Keratinocyte (primary cell): ENCODE data around the gene FGFR3. TPM values are rescaled to one million over a fixed set of nuclear protein-coding genes. Genes with fewer than 3 reads are reported as not detected.

ENCODE experiments used
- DNase-seq: peaks from one replicate; pipeline ENCODE4 v3.0.0-alpha.2; 2011; ENCODE audit warnings: low read depth, missing footprints, low spot score
- FAIRE-seq: peaks from 2 replicates; lab custom pipeline; 2011; peaks lifted over from hg19 to GRCh38; lab: Jason Lieb, UNC
- H2AFZ ChIP-seq: 2 replicates; pipeline ENCODE4 v1.6.0; 2012; ENCODE audit warnings: low read length, control low read depth, inconsistent platforms; ENCODE audit not compliant: control insufficient read depth
- H3K27ac ChIP-seq: 2 replicates; pipeline ENCODE4 v1.5.1; 2011; ENCODE audit warnings: low read length; ENCODE audit not compliant: control insufficient read depth, insufficient read depth
- H3K27me3 ChIP-seq: 3 replicates; pipeline ENCODE4 v1.6.0; 2011; ENCODE audit warnings: low read length; ENCODE audit not compliant: control insufficient read depth, insufficient read depth; ENCODE audit errors: extremely low read depth
- H3K36me3 ChIP-seq, 2 experiments: 2 replicates in 1 of 2; 3 replicates in 1 of 2; pipeline ENCODE4 v1.5.1; 2011; ENCODE audit warnings: low read length in 2 of 2, mild to moderate bottlenecking in 1 of 2; ENCODE audit not compliant: control insufficient read depth in 2 of 2, insufficient read depth in 2 of 2; ENCODE audit errors: extremely low read depth in 1 of 2
- H3K4me1 ChIP-seq: 3 replicates; pipeline ENCODE4 v1.5.1; 2011; ENCODE audit warnings: low read length; ENCODE audit not compliant: control insufficient read depth, insufficient read depth; ENCODE audit errors: extremely low read depth
- H3K4me2 ChIP-seq: 3 replicates; pipeline ENCODE4 v1.6.0; 2011; ENCODE audit warnings: low read depth, low read length; ENCODE audit not compliant: control insufficient read depth, insufficient read depth; ENCODE audit errors: extremely low read depth
- H3K4me3 ChIP-seq, 3 experiments: fragments of 200-600 bp in 1 of 3; sonication (generic) in 1 of 3; 2 replicates in 2 of 3; 3 replicates in 1 of 3; pipeline ENCODE4 v1.5.1; 2011 to 2016; ENCODE audit warnings: low read length in 3 of 3, mild to moderate bottlenecking in 3 of 3, control low read depth in 2 of 3, inconsistent platforms in 1 of 3, low read depth in 1 of 3, mixed read lengths in 1 of 3, mixed run types in 1 of 3, moderate library complexity in 1 of 3; ENCODE audit not compliant: control insufficient read depth in 2 of 3, insufficient read depth in 2 of 3; ENCODE audit errors: extremely low read depth in 1 of 3
- H3K79me2 ChIP-seq: 2 replicates; pipeline ENCODE4 v1.6.0; 2012; ENCODE audit warnings: low read length; ENCODE audit not compliant: control insufficient read depth, insufficient read depth
- H3K9ac ChIP-seq: 3 replicates; pipeline ENCODE4 v1.6.0; 2011; ENCODE audit warnings: low read length; ENCODE audit not compliant: control insufficient read depth, insufficient read depth; ENCODE audit errors: extremely low read depth
- H3K9me1 ChIP-seq: 3 replicates; pipeline ENCODE4 v1.6.0; 2011; ENCODE audit warnings: low read length; ENCODE audit not compliant: control insufficient read depth, insufficient read depth; ENCODE audit errors: extremely low read depth
- H3K9me3 ChIP-seq: 2 replicates; pipeline ENCODE4 v1.5.1; 2012; ENCODE audit warnings: low read depth, low read length; ENCODE audit not compliant: control insufficient read depth
- H4K20me1 ChIP-seq: 3 replicates; pipeline ENCODE4 v1.6.0; 2011; ENCODE audit warnings: low read length; ENCODE audit not compliant: control insufficient read depth, insufficient read depth; ENCODE audit errors: extremely low read depth
- EZH2 ChIP-seq: IDR thresholded peaks from one replicate; pipeline ENCODE4 v1.6.1; 2012; ENCODE audit warnings: inconsistent platforms, mild to moderate bottlenecking, low read length, moderate library complexity
- dilution Hi-C: fragments of 300-500 bp; cut with MboI; formaldehyde crosslinking; loops from one replicate; pipeline ENCODE4 v1.7.0; 2020; ENCODE audit warnings: low sequenced_read_pairs; ENCODE audit not compliant: extremely low pct_ligation_motif_present
- polyA plus RNA-seq, 5 experiments: library from polyadenylated mRNA; depleted of rRNA in 3 of 5; stranded (reverse) in 3 of 5; stranded (forward) in 1 of 5; unstranded in 1 of 5; fragments of >200 nt; gene quantifications; 1 replicate in 1 of 5; 2 replicates in 3 of 5; 3 replicates in 1 of 5; pipeline versions ENCODE4 v1.2.1 to v1.2.3, GENCODE V29; 2011 to 2012; ENCODE audit warnings: missing spikeins in 2 of 5, low read depth in 1 of 5, low replicate concordance in 1 of 5
- TF ChIP-seq, protein P1 (sequence below), 3 experiments: IDR thresholded peaks in 1 of 3; conservative IDR thresholded peaks in 1 of 3; optimal IDR thresholded peaks in 1 of 3; 2 replicates in 2 of 3; 3 replicates in 1 of 3; pipeline versions ENCODE3 to v1.5.1; 2011; ENCODE audit warnings: low read length in 3 of 3, mild to moderate bottlenecking in 3 of 3, moderate library complexity in 2 of 3, control low read depth in 1 of 3, inconsistent platforms in 1 of 3; ENCODE audit not compliant: insufficient read depth in 2 of 3; ENCODE audit errors: extremely low read depth in 1 of 3

Gene FGFR3
- polyA plus RNA-seq, 1 donor (not counting 4 experiments of a cell fraction or from before 2014, with no cell fraction given), result 45.2 TPM

GRCh38 chr4:1755297-1755696 is 37.8 kb upstream of the FGFR3 start:
- dilution Hi-C loops, result no loop called here
- no peak overlapping the region for H3K27ac ChIP-seq

DNA sequence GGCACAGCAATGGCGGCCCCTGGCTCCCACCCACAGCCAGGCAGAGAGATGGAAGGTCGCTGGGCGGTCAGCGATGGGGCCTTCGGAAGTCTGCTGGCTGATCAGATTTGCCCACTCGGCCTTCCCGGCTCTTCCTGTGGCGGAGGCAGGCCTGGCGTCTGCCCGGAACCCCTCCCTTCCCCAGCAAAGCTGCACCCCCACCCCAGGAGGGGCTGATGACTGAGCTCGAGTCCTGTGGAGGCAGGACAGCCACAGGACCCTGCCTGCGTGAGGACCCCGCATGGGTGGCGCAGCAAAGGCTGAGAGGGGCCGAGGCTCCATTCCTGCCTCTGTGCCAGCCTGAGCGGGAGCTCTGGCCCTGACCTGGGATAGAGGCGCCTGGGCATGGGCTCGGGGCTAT is 37.0 kb upstream of the FGFR3 start:
- peak overlapping the region; percentile 22 for H2AFZ ChIP-seq
- no peak for FAIRE-seq
- H4K20me1 ChIP-seq, result no peaks in the 10 kb centered on the region
- H3K4me3 ChIP-seq, result no peak overlapping the region
- DNase-seq, result no peak
- H3K9me1 ChIP-seq, result peaks cover 2% of the 10 kb centered on the region
- no peak overlapping the region for H3K9ac ChIP-seq
- H3K27me3 ChIP-seq, result no peaks in the 10 kb centered on the region
- H3K36me3 ChIP-seq, result no peaks in the 10 kb centered on the region
- H3K4me2 ChIP-seq, result peak overlapping the region; percentile 16
- no peaks in the 10 kb centered on the region for H3K9me3 ChIP-seq
- H3K79me2 ChIP-seq, result no peaks in the 10 kb centered on the region
- H3K27ac ChIP-seq, result no peak overlapping the region
- dilution Hi-C loops, result no loop called here
- H3K4me1 ChIP-seq, result peaks cover 77% of the 10 kb centered on the region
- TF ChIP-seq, protein P1, sequence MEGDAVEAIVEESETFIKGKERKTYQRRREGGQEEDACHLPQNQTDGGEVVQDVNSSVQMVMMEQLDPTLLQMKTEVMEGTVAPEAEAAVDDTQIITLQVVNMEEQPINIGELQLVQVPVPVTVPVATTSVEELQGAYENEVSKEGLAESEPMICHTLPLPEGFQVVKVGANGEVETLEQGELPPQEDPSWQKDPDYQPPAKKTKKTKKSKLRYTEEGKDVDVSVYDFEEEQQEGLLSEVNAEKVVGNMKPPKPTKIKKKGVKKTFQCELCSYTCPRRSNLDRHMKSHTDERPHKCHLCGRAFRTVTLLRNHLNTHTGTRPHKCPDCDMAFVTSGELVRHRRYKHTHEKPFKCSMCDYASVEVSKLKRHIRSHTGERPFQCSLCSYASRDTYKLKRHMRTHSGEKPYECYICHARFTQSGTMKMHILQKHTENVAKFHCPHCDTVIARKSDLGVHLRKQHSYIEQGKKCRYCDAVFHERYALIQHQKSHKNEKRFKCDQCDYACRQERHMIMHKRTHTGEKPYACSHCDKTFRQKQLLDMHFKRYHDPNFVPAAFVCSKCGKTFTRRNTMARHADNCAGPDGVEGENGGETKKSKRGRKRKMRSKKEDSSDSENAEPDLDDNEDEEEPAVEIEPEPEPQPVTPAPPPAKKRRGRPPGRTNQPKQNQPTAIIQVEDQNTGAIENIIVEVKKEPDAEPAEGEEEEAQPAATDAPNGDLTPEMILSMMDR (optimal IDR thresholded peaks at IDR 0.05 in 1 of 3, IDR thresholded peaks at IDR 0.05 in 1 of 3, conservative IDR thresholded peaks at IDR 0.05 in 1 of 3; ENCODE audit: extremely low read depth in 1 of 3, insufficient read depth in 2 of 3, low read length in 3 of 3), result no peak
- TF ChIP-seq EZH2, result no peak

More at GRCh38 chr4:1755297-1755696, 37.8 kb upstream of the FGFR3 start:
- Histone ChIP-seq H3K36me3 (no peaks in the 10 kb centered on the region), H3K4me2 (no peak overlapping the region), H2AFZ (no peak overlapping the region), H3K79me2 (no peaks in the 10 kb centered on the region), H3K9ac (no peak overlapping the region), H4K20me1 (no peaks in the 10 kb centered on the region), H3K27me3 (no peaks in the 10 kb centered on the region), H3K9me1 (peaks cover 2% of the 10 kb centered on the region), H3K4me1 (peaks cover 73% of the 10 kb centered on the region), H3K4me3 (no peak overlapping the region), H3K9me3 (no peaks in the 10 kb centered on the region)
- TF ChIP-seq, protein P1 (optimal IDR thresholded peaks at IDR 0.05 in 1 of 3, IDR thresholded peaks at IDR 0.05 in 1 of 3, conservative IDR thresholded peaks at IDR 0.05 in 1 of 3; ENCODE audit: extremely low read depth in 1 of 3, insufficient read depth in 2 of 3, low read length in 3 of 3), result no peak
- TF ChIP-seq EZH2, result no peak
- FAIRE-seq (no peak), DNase-seq (no peak)
